HG03066 (cell line): ENCODE measurements around the gene GRB7.
"Not testable (repeated sequence)": the region's sequence is repeated elsewhere in the genome, so short reads cannot be mapped to it uniquely, and the experiment has no call there.

Source experiments
- ATAC-seq: cut with Tn5 transposase; IDR thresholded peaks from one replicate; pipeline ENCODE4 v1.9.1; 2021; ENCODE audit warnings: low read depth; ENCODE audit not compliant: unreplicated experiment

GRB7 gene

GRCh38 chr17:39750131-39751015 is 12.6 kb downstream of the GRB7 start:
- ATAC-seq, result no peak

GRCh38 chr17:39751016-39751543 is 13.3 kb downstream of the GRB7 start:
- no peak for ATAC-seq

DNA sequence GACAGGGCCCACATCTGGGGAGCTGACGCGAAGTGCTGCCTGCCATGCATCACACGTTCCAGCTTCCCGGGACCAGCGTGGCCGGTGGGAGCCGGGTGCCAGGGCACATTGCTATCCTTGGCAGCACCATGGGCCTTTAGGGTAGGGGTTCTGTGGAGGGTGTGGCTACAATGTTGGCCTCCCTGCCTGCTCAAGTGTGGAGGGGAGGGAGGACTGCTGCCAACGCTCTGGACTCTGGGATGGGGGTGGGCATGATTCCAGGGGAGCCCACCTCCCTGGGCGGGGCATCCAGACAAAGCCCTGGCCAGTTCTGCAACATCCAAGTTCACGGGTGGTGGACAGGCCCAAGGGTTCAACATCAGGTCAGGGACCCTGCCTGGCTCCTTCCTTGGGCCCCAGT is 13.9 kb downstream of the GRB7 start:
- no peak for ATAC-seq

- ATAC-seq, result no peak
These were observed 14.6 kb downstream of the GRB7 start for GRCh38 chr17:39752241-39752881.

GRCh38 chr17:39753514-39754160 is 15.9 kb downstream of the GRB7 start:
- peak; percentile 10 for ATAC-seq

DNA sequence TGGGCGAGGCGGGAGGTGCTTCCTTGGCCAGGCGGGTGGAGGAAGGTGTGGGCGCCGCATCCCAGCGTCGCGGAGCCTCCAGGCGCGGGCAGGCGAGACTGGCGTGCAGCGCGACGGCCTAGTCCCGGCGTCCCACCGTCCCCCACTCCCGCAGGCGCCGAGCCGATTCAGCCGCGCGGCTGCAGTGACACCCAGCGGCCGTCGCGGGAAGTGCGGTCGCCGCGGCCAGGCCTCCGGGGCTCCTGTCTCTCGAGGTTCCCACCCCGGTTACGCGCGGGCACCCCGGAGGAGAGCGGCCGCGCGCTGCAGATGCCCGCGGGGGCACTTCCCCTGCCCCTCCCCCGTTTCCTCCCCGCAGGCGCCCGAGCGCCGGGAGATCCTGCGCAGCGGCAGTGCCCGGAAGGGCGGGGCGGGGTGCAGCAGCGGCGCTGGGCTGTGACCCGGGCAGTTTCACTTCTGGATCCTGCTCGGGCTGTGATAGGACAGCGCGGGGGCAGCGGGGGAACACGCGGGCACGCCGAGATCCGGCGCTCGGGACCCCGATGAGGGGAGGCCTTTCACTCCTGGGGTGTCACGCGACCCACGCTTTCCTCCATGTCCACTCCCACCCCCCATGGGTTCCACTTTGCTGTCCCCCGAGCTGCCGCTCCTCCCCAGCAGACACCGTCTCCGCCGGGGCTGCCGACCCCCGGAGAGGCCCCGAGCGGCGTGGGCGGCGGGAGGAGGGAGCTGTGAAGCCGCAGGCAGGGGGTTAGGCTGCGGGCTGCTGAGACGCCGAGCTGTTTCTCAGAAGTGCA is 16.6 kb downstream of the GRB7 start:
- ATAC-seq, result peak; percentile 62

DNA sequence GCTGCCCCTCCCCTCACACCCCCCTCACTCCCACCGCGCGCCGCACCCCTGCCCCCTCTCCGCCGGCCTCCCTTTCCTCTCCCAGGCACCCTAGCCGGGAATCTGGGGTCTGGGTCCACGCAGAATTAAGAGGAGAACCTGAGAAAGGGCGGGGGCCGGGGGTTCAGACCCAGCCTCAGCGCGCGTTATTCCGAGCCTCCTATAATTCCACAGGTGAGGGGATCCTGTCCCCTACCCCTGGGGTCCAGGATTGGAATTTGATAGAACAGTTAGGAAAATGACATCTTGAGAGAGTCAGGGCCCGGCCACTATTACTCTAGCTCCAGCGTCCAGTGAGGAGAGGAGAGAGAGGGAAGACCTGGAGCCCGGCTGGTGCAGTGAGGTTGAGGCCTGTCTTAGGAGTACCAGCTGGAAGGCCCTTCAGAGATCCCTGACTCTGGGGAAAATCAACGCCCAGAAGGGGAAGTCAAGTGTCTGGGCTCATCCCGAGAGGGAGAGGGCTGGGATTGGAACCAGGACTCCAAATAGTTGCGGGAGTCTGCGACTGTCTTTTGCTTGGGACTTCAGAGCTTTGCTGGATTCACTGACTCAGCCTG is 17.3 kb downstream of the GRB7 start:
- no peak for ATAC-seq

DNA sequence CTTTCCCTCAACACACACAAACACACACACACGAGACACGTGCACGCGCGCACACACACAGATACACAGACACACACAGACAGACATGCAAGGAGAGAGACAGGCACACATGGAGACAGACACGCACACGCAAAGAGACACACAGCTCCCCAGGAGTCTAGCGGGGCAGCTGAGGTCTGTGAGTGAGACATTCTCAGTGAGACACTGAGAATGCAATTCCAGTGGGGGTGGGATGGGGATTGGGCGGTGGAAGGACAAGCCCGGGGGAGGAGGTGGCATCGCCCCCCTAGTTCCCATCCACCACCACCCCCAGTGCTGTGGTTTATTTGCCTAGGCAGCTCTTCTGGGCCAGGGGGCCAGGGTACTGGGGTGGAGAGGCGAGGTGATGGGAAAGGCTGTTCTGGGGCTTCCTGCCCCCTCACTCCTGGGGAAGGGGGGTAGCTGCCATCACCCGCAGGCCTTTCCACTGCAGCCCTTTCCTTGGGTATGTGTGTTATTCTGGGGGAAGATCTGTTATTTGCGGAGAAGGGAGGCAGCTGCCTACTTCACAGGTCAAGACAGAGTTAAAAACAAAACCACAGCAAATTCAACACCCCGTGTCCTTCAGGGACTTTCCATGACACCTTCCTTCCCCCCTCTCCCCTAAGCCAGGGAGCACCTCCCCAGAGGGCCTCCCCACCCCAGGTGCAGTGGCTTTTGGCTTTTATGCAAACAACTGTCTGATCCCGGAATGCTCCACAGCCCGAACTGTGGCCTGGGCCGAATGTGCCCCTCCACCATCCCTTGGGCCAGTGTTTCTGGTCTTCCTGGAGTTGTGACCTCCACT is 18.0 kb downstream of the GRB7 start:
- ATAC-seq, result no peak

DNA sequence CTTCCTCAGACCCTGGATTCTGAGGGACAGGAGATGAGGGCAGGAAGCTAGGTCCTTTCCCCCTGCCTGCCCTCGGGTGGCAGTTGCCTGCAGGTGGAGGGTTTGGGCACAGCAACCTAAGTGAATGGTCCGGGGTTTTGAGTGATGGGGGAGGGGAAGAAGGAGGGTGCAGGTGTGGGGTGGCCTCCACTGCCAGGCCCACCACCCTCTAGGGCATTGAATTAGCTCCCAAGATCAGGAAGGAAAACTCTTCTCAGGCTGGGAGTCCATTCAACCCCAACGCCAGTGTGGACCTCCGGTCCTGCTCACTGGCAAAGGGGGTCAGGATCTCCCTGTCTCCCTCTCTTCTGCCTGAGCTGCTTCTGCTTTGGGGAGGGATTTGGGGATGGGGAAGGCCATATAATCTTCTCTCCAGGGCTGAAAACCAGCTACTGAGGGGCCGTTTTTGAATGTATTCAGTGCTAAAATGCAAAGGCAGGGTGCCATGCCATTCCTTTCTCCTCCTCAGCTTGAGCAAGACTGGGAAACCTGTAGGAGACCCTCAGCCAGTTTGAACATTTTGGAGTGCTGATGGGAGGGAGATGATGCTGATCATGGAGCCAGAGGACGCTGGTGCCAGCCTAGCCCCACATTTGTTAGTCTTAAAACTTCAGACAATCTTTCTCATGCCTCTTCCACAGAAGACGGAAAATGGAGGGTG is 18.8 kb downstream of the GRB7 start:
- no peak for ATAC-seq

- no peak for ATAC-seq
These were observed 19.5 kb downstream of the GRB7 start for GRCh38 chr17:39757176-39757662.

- ATAC-seq, result no peak
These were observed 20.5 kb downstream of the GRB7 start for GRCh38 chr17:39757931-39758873.

GRCh38 chr17:39759204-39759603 is 21.5 kb downstream of the GRB7 start:
- ATAC-seq, result no peak

DNA sequence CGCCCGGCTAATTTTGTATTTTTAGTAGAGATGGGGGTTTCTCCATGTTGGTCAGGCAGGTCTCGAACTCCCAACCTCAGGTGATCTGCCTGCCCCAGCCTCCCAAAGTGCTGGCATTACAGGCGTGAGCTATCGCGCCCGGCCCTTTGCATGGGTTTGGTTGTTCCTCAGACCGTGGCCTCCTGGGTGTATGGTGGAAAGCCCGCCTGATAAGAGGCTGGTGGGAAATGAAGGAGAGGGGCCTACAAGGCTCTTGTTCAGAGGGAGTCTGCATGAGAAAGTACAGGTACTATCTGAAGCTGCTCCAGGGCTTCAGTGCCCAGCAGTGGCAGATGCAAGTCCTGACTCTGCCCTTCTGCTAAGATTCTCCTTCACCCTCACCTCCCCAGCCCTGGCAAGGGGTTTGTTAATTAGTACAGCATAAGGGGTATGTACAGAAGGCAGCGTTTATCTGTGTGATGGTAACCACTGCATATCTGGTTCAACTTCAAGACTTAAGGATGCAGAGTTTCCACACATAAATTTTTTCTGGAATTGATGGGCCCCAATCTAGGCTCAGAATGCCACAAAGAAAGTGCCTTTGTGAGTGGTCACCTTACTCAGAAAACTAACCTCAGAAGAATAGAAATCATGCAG is 24.2 kb downstream of the GRB7 start:
- ATAC-seq, result no peak

GRCh38 chr17:39763051-39763820 is 25.5 kb downstream of the GRB7 start:
- ATAC-seq, result no peak

GRCh38 chr17:39764171-39764570 is 26.4 kb downstream of the GRB7 start:
- ATAC-seq, result not testable (repeated sequence)

GRCh38 chr17:39765175-39765574 is 27.4 kb downstream of the GRB7 start:
- ATAC-seq, result no peak
